GM10266 (cell line): ENCODE results near the gene ALKBH3.

Experiments used
- DNase-seq: peaks from one replicate; pipeline ENCODE4 v3.0.0; 2012; ENCODE audit errors: extremely low spot score
- TF ChIP-seq, protein P1 (sequence below): IDR thresholded peaks from 2 replicates; pipeline ENCODE4 v1.5.1; 2012; ENCODE audit warnings: mild to moderate bottlenecking, low read depth; ENCODE audit not compliant: control insufficient read depth, insufficient read depth; ENCODE audit errors: missing control alignments

The ALKBH3 gene

DNA sequence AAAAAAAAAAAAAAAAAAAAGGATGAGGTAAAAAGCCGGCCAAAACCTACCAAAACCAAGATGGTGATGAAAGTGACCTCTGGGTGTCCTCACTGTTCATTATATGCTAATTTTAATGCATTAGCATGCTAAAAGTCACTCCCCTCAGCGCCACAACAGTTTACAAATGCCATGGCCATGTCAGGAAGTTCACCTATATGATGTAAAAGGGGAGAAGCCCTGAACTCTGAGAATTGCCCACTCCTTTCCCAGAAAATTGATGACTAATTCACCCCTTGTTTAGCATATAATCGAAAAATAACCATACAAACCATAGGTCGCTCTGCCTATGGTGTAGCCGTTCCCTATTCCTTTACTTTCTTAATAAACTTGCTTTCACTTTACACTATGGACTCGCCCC, 72.9 kb downstream of the ALKBH3 start:
- DNase-seq, result no peak
- TF ChIP-seq, protein P1, sequence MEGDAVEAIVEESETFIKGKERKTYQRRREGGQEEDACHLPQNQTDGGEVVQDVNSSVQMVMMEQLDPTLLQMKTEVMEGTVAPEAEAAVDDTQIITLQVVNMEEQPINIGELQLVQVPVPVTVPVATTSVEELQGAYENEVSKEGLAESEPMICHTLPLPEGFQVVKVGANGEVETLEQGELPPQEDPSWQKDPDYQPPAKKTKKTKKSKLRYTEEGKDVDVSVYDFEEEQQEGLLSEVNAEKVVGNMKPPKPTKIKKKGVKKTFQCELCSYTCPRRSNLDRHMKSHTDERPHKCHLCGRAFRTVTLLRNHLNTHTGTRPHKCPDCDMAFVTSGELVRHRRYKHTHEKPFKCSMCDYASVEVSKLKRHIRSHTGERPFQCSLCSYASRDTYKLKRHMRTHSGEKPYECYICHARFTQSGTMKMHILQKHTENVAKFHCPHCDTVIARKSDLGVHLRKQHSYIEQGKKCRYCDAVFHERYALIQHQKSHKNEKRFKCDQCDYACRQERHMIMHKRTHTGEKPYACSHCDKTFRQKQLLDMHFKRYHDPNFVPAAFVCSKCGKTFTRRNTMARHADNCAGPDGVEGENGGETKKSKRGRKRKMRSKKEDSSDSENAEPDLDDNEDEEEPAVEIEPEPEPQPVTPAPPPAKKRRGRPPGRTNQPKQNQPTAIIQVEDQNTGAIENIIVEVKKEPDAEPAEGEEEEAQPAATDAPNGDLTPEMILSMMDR, result no peak

DNA sequence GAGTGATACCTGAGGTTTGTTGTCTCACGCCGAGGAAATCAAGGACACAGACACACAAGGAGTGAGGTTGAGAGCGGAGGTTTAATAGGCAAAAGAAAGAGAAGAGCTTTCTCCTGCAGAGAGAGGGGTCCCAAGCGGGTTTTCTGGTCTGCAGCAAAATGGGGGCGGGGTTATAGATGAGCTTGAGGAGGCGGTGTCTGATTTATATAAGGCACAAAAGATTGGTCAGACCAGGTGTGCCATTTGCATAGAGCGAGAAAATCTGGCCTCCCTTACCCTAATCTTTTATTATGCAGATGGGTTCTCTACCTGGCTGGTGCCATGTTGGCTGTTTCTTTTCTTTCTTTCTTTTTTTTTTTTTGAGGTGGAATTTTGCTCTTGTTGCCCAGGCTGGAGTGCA, 73.6 kb downstream of the ALKBH3 start:
- TF ChIP-seq, protein P1, result no peak
- DNase-seq, result no peak

DNA sequence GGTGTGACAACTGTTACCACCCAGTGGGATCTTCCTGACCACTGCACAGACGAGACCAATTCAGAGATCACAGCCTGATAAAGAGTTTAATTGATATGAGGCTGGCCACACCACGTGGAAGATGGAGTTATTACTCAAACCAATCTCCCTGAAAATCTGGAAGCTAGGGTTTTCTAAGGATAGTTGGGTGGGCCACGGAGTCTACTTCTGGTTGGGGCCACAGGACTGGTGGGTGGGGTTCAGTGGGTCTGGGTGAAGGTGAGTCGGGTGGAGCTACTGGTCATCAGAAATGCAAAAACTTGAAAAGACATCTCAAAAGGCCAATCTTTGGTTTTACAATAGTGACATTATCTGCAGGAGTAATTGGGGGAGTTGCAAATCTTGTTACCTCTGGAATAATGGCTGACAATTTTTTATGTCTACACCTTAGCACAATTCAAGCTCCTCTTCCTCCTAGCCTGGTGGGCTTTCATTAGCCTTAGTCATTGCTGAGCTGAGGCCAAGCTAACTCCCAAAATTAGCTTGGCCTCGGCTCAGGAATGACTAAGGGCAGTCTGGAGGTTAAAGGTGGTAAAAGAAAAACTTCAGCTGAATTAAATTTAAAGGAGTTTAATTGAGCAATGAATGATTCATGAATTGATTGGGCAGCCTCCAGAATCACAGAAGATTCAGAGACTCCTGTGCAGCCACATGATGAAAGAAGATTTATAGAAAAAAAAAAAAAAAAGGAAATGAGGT, 74.9 kb downstream of the ALKBH3 start:
- TF ChIP-seq, protein P1, result no peak
- DNase-seq, result no peak

DNA sequence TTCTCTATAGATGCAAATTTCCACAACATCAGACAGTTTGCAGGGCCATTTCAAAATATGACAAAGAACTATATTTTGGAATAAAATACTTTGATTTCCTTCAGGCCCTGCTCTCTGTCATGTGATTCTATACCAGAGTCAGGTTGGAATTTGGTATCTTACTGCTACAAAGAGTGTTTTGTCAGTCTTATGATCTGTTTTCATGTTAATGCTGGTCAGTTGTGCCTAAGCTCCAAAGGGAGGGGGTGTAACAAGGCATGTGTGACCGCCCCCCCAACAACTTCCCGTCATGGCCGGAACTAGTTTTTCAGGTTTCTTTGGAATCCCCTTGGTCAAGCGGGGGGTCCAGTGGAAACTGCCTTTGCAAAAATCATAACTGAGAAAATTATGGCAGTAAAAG, 76.9 kb downstream of the ALKBH3 start:
- TF ChIP-seq, protein P1, result no peak
- no peak for DNase-seq

DNA sequence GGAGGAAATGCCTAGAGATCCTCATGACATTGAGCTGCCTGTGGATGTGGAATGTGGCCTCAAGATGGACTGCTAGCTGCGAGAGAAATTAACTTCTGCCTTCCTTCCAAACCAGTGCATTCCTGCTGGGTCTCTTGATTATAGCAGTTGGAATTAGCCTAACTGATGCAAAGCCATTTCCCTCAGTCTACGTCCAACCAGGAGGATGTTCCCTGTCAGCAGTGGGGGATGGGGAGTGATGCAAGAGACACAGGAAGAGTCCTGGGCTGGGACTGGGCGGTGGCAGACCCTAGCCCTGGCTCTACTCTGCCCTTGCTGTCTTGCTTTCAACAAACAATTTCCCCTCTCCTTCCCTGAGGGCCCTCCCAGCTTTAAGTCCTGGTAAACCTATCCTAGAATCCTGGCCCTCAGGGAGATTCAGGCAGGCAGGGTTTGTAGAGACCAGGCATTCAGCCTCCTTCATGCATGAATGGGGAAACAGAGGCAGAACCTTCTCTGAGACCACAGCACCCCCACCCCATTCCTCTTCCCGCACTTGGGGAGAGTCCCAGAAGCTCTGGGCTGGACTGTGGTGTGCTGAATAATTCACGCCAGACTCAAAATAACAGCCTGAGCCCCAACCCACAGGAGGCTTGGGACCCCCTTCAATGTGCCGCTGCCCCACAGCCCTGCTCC, 78.8 kb downstream of the ALKBH3 start:
- TF ChIP-seq, protein P1, result no peak
- no peak for DNase-seq

DNA sequence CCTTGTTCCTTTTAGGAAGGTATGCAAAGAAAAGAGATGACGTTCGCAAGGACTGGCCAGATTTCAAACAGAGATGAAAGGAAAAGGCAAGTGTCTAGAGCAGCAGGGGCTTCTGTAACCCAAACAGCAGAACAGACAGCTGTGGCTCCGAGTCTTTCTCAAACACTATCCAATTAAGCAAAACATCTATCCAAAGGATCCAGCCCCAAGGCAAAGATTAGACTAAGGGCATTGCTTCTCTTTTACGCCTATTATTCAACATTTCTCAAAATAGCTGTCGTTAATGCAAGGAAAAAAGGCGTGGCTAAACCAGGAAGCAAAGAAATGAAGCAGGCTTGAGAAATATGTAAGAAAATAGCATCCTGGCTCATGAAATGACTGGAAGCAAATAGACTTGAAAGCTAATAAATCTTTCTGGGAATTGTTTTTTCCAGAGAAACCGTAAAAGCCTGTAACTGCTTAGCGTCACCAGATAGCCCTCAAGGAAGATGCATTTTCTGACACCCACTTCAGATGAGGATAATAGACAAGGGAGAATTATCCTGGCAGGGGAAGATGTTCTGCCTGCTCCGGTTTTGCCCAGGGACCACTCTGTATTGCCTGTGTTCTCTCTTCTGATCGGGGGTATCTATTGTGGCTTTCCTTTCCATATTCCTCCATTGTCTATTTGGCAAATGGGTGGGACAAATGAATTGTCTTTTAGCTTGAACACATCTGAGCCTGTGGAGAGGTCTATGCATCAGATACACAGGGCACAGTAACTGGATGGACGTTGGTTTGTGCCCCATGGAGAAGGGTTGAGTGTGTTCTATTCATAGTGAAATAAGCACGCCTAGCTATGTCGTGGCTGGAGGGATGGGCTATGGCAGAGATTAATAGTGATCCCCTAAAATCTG, 82.0 kb downstream of the ALKBH3 start:
- no peak for DNase-seq
- TF ChIP-seq, protein P1, result no peak
